ENCODE results near the gene HELZ.

DNA sequence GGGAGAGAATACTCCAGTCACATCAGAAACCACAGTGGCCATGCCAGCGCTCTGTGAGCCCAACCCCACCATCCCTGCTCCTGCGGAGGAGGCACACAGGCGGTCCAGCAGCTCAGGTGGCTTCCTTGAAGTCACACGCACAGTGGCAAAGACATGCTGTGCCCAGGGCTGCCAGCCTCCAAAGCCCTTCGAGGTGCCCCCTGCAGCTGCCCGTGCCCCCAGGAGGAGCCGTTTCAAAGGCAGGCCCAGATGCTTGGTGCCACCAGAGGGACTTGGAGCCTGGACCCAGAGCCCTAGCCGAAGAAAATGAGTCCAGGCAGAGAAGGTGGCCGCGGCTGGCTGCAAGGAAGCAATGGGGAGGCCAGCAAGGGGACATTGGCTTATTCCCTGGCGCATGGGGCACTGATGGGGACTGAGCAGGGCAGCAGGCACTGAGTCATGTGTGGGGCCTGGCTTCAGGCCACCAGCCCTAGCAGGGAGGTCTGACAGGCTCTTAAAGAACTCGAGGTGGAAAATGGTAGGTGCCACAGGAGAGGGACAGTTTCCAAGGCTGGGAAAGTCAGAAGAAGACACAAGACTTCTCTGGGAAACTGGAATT lies 217.9 kb downstream of the HELZ start:
- TF ChIP-seq GATA3 (IDR thresholded peaks at IDR 0.05; ENCODE audit: low read depth, low read length) = no peak
- no peak for TF ChIP-seq GATA2 (IDR thresholded peaks at IDR 0.05; ENCODE audit: low read depth, low read length)

All from SH-SY5Y (cell line).